Activated gamma-delta T cell (primary cell): ENCODE results near the gene FAF1.
"Not testable (repeated sequence)": the region's sequence is repeated elsewhere in the genome, so short reads cannot be mapped to it uniquely, and the experiment has no call there.

Experiments
- DNase-seq: peaks from one replicate; lab custom pipeline; 2025; lab: John Stamatoyannopoulos, UW

Gene FAF1

DNA sequence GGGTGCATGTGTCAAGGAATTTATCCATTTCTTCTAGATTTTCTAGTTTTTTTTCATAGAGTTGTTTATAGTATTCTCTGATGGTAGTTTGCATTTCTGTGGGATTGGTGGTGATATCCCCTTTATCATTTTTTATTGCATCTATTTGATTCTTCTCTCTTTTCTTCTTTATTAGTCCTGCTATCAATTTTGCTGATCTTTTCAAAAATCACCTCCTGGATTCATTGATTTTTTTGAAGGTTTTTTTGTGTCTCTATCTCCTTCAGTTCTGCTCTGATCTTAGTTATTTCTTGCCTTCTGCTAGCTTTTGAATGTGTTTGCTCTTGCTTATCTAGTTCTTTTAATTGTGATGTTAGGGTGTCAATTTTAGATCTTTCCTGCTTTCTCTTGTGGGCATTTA, 52.5 kb downstream of the FAF1 start:
- not testable (repeated sequence) for DNase-seq

DNA sequence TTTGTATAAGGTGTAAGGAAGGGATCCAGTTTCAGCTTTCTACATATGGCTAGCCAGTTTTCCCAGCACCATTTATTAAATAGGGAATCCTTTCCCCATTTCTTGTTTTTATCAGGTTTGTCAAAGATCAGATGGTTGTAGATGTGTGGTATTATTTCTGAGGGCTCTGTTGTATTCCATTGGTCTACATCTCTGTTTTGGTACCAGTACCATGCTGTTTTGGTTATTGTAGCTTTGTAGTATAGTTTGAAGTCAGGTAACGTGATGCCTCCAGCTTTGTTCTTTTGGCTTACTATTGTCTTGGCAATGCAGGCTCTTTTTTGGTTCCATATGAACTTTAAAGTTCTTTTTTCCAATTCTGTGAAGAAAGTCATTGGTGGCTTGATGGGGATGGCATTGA, 54.0 kb downstream of the FAF1 start:
- not testable (repeated sequence) for DNase-seq

DNA sequence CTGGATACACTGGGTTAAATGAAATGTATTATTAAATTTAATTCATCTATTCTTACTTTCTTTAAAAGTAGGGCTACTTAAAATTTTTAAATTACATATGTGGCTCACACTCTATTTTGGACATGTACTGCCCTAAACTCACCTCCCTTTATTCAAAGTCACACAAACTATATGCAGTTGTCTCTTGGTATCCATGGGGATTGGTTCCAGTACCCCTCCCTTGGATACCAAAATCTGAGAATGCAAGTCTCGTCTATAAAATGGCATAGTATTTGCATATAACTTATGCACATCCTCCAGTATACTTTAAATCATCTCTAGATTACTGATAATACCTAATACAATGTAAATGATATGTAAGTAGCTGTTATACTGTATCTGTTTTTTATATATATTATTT, 57.6 kb downstream of the FAF1 start:
- DNase-seq, result no peak

DNA sequence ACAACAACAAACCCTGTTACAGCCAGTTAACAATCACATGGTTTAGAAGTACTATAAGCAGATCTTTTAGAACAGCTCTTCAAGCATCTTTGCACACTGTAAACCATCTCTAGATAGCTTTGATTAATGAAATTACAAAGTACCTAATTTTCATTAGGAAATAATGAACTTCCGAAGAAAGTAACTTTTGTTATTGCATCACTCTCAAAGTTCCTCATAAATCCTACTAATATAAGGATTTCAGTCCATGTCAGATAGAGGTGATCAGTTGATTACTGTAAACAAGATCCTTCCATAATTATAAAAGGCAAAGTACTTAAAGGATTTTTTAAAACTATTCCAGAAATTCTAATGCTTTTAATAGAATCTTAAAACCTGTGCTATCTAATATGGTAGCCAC, 58.2 kb downstream of the FAF1 start:
- no peak for DNase-seq

DNA sequence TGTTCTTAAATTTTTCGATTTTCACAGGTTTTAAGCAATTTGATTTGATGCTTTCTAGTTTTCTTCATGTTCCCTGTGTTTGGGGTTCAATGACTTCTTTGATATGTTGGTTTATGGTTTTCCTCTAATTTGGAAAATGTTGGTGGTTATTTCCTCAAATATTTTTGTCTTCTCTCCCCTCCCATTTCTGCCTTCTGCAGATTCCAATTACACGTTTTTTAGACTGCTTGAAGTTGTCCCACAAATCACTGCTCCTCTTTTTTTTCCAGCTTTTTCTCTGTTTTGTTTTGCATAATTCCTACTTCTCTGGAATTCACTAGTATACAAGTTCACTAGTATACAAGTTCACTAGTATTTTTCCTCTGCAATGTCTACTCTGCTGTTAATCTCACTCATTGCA, 61.3 kb downstream of the FAF1 start:
- no peak for DNase-seq

DNA sequence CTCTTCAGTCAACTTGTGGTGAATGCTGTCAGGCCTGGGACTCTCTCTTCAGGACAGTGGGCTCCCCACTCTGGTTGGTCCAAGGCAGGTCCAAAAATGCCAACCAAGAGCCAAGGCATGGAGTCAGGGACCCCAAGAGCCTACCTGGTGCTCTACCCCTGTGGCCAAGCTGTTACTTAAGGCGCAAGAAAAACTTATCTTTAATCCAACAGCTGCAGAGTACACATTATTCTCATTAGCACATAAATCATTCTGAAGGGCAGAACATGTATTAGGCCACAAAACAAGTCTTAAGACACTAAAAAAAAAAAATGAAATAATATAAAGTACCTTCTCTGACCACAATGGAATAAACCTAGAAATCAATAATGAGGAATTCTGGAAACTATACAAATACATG, 65.7 kb downstream of the FAF1 start:
- DNase-seq, result no peak

DNA sequence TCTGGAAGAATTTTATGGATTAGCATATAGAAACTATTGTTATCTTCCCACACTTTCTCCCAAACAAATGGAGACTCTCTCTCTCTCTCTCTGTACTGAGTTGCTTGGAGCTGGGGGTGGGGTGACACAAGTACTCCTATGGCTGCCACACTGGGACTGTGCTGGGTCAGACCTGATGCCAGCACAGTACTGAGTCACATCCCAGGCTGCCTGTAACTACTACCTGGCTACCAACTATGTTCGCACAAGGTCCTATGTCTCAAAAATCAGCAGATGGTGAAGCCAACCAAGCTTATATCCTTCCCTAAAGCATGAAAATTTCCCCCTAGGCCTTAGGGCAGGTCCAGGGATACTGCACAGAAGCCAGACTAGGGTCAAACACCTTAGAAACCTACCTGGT, 66.6 kb downstream of the FAF1 start:
- no peak for DNase-seq

DNA sequence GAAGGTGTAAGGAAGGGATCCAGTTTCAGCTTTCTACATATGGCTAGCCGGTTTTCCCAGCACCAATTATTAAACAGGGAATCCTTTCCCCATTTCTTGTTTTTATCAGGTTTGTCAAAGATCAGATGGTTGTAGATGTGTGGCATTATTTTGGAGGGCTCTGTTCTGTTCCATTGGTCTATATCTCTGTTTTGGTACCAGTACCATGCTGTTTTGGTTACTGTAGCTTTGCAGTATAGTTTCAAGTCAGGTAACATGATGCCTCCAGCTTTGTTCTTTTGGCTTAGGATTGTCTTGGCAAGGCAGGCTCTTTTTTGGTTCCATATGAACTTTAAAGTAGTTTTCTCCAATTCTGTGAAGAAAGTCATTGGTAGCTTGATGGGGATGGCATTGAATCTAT, 72.5 kb downstream of the FAF1 start:
- DNase-seq, result not testable (repeated sequence)

DNA sequence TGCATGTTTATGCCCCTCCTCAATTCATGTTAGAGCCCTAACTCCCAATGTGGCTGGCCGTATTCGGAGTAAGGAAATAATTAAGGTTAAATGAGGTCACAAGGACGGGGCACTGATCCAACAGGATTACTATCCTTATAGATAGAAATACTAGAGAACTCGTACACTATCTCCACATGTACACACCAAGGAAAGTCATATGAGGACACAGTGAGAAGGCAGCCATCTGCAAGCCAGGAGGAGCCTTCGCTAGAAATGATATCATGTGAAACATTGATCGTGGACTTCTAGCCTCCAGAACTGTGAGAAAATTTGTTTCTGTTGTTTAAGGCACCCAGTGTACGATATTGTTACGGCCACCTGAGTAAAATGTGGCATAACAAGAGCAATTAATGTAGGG, 79.7 kb downstream of the FAF1 start:
- no peak for DNase-seq

DNA sequence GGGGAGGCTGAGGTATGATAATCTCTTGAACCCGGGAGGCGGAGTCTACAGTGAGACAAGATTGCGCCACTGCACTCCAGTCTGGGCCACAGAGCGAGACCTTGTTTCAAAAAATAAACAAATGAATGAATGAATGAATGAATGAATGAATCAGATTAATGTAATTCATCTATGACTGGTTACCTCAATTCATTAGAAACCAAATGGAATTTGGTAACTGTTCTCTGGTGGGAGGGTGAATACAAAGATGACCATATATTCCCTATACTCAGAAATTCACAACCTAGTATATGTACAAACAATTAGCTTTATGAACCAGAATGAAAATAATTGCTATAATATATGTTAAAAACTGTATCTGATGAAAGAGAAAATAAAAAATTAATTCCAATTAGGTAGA, 80.9 kb downstream of the FAF1 start:
- no peak for DNase-seq

DNA sequence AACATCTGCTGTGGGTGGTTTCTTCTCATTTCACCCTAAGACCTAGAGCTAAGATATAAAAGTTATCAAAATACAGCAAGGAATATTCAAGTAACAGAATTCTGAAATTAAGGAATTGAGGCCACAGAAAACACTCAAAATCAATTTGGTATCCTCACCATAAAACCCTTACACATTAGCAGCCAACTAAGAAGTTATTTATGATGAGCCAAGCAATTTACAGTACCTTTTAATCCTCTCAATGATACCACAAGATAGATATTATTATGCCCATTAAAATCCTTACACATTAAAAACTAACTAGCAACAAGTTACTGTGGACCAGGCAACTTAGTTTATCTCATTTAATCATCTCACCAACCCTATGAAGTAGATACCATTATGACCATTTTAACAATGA, 81.6 kb downstream of the FAF1 start:
- DNase-seq, result no peak

DNA sequence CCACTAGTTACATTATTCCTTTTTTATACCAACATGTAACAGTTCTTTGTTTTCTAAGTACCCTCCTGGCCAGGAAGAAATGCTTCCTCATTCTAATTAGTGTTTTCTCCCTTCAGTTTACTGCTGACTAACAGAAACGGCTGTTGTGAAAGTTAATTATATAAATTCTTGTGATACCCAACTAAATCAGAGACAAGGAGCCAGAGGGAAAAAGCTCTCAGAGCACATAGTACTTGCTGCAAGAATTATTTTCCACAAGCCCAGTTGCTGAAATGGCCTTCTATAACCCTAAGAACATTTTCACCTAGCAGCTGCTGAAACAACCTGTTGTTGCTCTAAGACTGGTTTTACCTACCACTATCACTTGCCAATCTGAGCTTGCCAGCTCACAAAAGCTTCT, 82.4 kb downstream of the FAF1 start:
- DNase-seq, result no peak

DNA sequence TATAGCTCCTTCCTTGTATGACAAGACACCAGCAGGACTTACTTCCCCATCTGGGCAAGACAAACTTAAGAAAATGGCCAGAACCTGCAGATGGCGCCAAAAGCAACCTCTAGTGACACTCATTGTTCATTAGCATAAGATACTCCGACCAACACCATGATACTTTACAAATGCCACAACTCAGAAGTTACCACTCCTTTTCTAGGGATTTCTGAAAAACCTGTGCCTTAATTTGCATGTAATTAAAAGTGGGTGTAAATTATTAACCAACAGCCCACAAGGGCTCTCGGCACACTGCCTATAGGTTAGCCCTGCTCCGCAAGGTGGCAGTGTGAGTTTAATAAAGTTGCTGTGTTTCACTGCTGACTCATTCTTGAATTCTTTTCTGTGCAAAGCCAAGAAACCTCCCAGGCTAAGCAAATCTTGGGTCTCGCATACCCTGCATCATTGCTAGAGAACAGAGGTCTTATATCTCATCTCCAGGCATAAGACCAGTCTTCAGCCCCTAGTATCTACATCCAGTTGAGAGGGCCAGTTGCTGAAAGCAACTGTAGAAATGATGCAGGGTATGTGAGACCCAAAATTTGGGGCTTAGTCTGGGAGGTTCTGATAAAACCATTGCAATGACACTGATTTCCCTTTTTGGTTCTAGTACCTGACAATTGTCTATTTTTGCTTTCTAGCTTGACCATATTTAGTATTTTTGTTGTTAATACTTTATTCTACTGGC, 86.4 kb downstream of the FAF1 start:
- DNase-seq, result no peak

DNA sequence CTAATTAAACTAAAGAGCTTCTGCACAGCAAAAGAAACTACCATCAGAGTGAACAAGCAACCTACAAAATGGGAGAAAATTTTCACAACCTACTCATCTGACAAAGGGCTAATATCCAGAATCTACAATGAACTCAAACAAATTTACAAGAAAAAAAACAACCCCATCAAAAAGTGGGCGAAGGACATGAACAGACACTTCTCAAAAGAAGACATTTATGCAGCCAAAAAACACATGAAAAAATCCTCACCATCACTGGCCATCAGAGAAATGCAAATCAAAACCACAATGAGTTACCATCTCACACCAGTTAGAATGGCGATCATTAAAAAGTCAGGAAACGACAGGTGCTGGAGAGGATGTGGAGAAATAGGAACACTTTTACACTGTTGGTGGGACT, 95.2 kb downstream of the FAF1 start:
- DNase-seq, result not testable (repeated sequence)

DNA sequence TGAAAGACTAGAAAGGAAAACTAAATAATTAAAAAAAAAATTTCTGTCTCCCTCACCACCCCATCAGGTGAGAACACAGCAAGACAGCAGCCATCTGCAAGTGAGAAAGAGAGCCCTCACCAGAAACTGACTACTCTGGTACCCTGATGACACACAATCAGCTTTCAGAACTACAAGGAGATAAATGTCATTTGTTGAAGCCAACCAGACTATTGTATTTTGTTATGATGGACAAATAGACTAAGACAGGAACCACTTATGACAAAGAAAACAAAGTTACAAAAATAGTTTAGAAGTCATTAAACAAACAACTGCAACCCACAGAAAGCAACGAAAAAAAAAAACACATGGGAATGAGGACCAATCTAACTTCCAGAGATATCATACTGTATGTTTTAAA, 98.3 kb downstream of the FAF1 start:
- no peak for DNase-seq

DNA sequence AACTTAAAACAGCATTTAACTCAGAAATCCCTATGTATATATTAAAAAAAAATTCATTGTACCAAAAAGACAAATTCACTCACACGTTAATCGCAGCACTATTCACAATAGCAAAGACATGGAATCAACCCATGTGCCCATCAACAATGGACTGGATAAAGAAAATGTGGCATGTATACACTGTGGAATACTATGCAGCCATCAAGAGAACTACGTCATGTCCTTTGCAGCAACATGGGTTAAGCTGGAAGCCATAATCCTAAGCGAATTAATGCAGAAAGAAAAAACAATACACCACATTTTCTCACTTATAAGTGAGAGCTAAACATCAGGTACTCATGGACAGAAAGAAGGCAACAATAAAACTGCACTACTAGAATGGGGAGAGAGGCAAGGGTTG, 99.4 kb downstream of the FAF1 start:
- DNase-seq, result no peak

DNA sequence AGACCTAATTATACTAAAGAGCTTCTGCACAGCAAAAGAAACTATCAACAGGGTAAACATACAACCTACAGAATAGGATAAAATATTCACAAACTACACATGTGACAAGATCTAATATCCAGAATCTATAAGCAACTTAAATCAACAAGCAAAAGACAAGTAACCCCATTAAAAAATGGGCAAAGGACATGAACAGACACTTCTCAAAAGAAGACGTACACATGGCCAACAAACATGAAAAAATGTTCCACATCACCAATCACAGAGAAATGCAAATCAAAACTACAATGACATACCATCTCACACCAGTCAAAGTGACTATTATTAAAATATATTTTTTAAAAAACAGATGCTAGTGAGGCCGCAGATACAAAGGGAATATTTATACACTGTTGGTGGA, 99.8 kb downstream of the FAF1 start:
- no peak for DNase-seq

DNA sequence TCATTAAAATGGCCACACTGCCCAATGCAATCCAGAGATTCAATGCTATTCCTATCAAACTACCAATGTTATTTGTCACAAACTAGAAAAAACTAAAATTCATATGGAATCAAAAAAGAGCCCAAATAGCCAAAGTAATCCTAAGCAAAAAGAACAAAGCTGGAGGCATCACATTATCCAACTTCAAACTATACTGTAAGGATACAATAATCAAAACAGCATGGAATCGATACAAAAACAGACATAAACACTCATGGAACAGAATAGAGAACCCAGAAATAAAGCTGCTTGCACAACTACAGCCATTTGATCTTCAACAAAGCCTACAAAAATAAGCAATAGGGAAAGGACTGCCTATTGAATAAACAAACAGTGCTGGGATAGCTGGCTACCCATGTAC, 100.4 kb downstream of the FAF1 start:
- no peak for DNase-seq

DNA sequence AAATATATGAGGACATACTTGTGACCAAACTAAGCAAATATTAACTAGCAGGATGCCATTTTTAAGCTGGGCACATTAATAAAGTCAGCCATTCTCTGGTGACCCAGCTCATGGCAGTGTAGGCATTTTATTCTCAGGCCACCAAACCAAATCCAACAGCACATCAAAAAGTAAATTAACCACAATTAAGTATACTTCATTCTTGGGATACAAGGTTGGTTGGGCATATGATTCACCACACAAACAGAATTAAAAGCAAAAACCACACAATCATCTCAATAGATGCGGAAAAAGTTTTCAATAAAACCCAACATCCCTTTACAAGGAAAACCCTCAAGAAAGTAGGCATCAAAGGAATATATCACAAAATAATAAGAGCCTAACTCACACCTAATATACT, 101.3 kb downstream of the FAF1 start:
- no peak for DNase-seq

DNA sequence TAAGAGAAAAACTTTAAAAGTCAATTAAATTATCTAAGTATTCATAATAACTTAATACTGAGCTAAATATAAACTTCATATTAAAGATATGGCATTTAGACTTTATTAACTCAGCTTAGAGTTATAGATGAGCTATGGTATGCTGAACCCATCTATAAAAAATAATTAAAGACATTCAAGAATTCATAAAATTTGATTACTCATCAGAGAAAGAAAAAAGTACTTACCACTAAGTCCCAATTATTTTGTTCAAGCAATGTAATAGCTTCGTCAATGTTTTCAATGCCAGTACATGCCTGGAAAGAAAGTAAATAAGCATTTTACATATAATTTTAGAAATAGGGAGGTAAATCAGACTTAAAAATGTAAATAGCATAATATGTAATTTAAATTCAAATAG, 102.4 kb downstream of the FAF1 start:
- DNase-seq, result no peak

DNA sequence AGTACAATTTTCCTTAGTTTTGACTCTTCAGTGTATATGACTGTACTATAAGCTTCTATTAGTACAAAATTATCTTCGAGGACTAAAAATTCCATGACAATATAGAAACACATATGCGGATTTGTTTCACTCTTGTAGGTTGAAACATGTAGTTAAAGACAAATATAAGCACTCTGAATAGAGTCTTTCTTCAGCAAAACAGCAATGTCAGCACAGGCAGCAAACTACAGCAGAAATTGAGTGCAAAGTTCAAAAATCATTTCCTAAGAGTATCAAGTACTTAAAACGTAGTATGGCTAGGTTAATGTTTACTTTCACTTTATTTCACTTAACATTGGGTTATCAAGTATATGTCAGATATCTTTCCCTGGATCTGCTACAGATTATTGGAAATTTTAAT, 106.7 kb downstream of the FAF1 start:
- no peak for DNase-seq

DNA sequence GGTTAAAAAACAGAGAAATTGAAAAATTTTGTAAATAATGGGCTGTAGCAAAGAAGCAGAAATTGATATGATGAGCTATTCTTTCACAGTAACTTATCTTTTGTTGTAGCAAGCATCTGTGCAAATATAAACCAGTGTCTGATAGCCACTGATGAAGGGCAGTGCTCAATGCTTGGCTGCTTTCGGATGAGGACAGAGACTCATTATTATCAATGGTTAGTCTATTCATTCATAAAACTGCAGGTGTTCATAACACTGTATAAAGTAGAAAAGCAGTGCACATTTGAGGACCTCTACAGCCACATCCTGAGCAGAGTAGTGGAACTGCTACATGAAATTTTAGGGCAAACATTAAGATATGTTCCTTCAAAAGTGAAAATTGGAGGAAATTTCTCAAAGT, 107.2 kb downstream of the FAF1 start:
- DNase-seq, result no peak

DNA sequence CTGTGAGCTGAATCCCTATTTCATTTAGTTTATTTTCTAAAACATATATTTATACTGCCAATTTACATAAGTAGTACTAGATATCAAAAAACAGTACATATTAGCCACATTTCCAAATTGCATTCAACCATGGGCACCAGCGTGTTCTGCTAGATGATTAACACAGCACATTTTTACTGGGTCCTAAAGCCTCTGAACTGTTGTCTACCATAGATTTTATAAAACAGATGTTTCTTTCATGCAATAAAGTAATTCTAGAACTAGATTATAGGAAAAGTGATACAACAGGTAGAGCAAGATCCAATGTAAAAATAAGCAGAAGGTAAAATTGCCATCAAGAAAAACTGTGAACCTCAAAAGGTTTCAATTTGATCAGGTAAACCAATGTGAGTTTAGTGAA, 108.6 kb downstream of the FAF1 start:
- DNase-seq, result no peak

DNA sequence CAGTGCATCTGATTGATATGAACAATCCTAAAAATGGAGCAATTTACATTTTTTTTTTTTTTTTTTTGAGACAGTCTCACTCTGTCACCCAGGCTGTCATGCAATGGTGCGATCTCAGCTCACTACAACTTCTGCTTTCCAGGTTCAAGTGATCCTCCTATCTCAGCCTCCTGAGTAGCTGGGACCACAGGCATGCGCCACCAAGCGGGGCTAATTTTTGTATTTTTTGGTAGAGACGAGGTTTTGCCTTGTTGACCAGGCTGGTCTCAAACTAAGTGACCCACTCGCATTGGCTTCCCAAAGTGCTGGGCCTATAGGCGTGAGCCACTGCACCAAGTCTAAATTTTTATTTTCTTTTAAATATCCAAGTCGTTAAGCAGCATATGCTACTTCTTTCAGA, 109.0 kb downstream of the FAF1 start:
- DNase-seq, result no peak

DNA sequence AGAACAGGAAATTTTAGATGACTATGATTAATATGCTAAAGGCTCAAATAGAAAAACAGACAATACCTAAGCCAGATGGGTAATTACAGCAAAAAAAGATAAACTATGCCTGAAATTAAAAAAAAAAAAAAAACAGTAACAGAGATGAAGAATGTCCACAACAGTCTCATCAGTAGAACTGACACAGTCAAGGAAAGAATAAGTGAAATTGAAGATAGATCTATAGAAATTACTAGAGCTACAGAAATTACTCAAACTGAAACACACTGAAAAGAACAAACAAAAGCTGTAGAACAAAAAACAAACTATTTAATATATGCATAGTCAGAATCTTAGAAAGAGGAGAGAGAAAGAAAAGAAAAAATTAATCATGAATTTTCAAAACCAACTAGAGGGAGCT, 112.8 kb downstream of the FAF1 start:
- no peak for DNase-seq
